ENCODE measurements around the gene NGEF.

Gene NGEF

GRCh38 chr2:232898592-232899543, 114.2 kb downstream of the NGEF start:
- no peak for DNase-seq (ENCODE audit: low spot score)

- DNase-seq (ENCODE audit: low spot score): no peak
Measured at GRCh38 chr2:232897598-232898408, 115.3 kb downstream of the NGEF start.

- no peak for DNase-seq (ENCODE audit: low spot score)
Measured at GRCh38 chr2:232896720-232897597, 116.1 kb downstream of the NGEF start.

GRCh38 chr2:232896111-232896510, 116.9 kb downstream of the NGEF start:
- no peak for DNase-seq (ENCODE audit: low spot score)

- DNase-seq (ENCODE audit: low spot score): no peak
Measured at GRCh38 chr2:232894746-232895145, 118.3 kb downstream of the NGEF start.

- no peak for DNase-seq (ENCODE audit: low spot score)
Measured at GRCh38 chr2:232894251-232894650, 118.8 kb downstream of the NGEF start.

GRCh38 chr2:232893834-232894233, 119.2 kb downstream of the NGEF start:
- DNase-seq (ENCODE audit: low spot score): no peak

GRCh38 chr2:232892843-232893242, 120.2 kb downstream of the NGEF start:
- no peak for DNase-seq (ENCODE audit: low spot score)

- DNase-seq (ENCODE audit: low spot score): no peak
Measured at GRCh38 chr2:232892221-232892620, 120.8 kb downstream of the NGEF start.

- DNase-seq (ENCODE audit: low spot score): no peak
Measured at GRCh38 chr2:232891621-232892071, 121.4 kb downstream of the NGEF start.

GRCh38 chr2:232890896-232891601, 122.0 kb downstream of the NGEF start:
- DNase-seq (ENCODE audit: low spot score): no peak

GRCh38 chr2:232890536-232890895, 122.5 kb downstream of the NGEF start:
- DNase-seq (ENCODE audit: low spot score): no peak

GRCh38 chr2:232889876-232890401, 123.1 kb downstream of the NGEF start:
- DNase-seq (ENCODE audit: low spot score): no peak

GRCh38 chr2:232888839-232889529, 124.1 kb downstream of the NGEF start:
- no peak for DNase-seq (ENCODE audit: low spot score)

- no peak for DNase-seq (ENCODE audit: low spot score)
Measured at GRCh38 chr2:232888099-232888836, 124.8 kb downstream of the NGEF start.

- no peak for DNase-seq (ENCODE audit: low spot score)
Measured at GRCh38 chr2:232887171-232887850, 125.7 kb downstream of the NGEF start.

- no peak for DNase-seq (ENCODE audit: low spot score)
Measured at GRCh38 chr2:232886632-232887031, 126.4 kb downstream of the NGEF start.

GRCh38 chr2:232886176-232886575, 126.9 kb downstream of the NGEF start:
- DNase-seq (ENCODE audit: low spot score): no peak

Data from hematopoietic multipotent progenitor cell treated with erythropoietin and hydrocortisone succinate and interleukin-3 and kit ligand, for 17 days (in vitro differentiated cells).